Thoracic aorta (tissue), 2 donors: Measurements from ENCODE around the gene RGL1. TPM values are rescaled to one million over a fixed set of nuclear protein-coding genes. Genes with fewer than 3 reads are reported as not detected.

Experiments
- ATAC-seq: fragments of 150-250 bp; one replicate; pipeline ENCODE4 v1.8.0; 2017; ENCODE audit warnings: low read depth; ENCODE audit not compliant: insufficient number of reproducible peaks, low FRiP score
- DNase-seq: peaks from one replicate; pipeline ENCODE4 v3.0.0-alpha.2; 2020; ENCODE audit warnings: low spot score
- H3K27ac ChIP-seq, 2 donors: fragments of 200-600 bp; sonication (generic); 1 replicate in 1 of 2; 2 replicates in 1 of 2; pipeline ENCODE4 v1.5.1; 2016; ENCODE audit warnings: mild to moderate bottlenecking in 2 of 2, moderate library complexity in 2 of 2
- H3K27me3 ChIP-seq: fragments of 200-600 bp; sonication (generic); replicated peaks from 2 replicates; pipeline ENCODE4 v1.6.0; 2016; ENCODE audit warnings: mild to moderate bottlenecking; ENCODE audit not compliant: insufficient read depth
- H3K36me3 ChIP-seq: fragments of 200-600 bp; sonication (generic); one replicate; pipeline ENCODE4 v1.5.1; 2016
- H3K4me1 ChIP-seq, 2 donors: fragments of 200-600 bp; sonication (generic); 1 replicate in 1 of 2; 2 replicates in 1 of 2; pipeline versions ENCODE4 v1.5.1 to v1.6.0; 2016; ENCODE audit warnings: low read depth in 2 of 2, mild to moderate bottlenecking in 1 of 2; ENCODE audit not compliant: control insufficient read depth in 1 of 2
- H3K4me3 ChIP-seq: fragments of 200-600 bp; sonication (generic); 2 replicates; pipeline ENCODE4 v1.5.1; 2016; ENCODE audit warnings: mild to moderate bottlenecking
- H3K9me3 ChIP-seq: fragments of 200-600 bp; sonication (generic); 2 replicates; pipeline ENCODE4 v1.5.1; 2016
- CTCF ChIP-seq: fragments of 200-600 bp; sonication (generic); IDR thresholded peaks from one replicate; pipeline ENCODE4 v1.5.1; 2019; ENCODE audit warnings: antibody characterized with exemption
- total RNA-seq, 2 donors: library from RNA; depleted of rRNA; stranded (reverse); fragments of >200 nt; gene quantifications; one replicate each; pipeline versions ENCODE4 v1.1.0 to v1.2.3, GENCODE V29; 2016

RGL1 gene
- total RNA-seq, 2 donors from 2014 or later: 27.6 to 35.7 TPM

- no peaks in the 10 kb centered on the region for H3K27me3 ChIP-seq
- no peak for ATAC-seq
- no peak for DNase-seq
- H3K27ac ChIP-seq: no peak overlapping the region
- no peak for TF ChIP-seq CTCF
- no peaks in the 10 kb centered on the region for H3K9me3 ChIP-seq
- H3K4me1 ChIP-seq: peaks cover 0 to 13% of the 10 kb centered on the region in 2 donors
- H3K36me3 ChIP-seq: no peaks in the 10 kb centered on the region
- H3K4me3 ChIP-seq: no peak overlapping the region
Observed at GRCh38 chr1:183831311-183831710, 26.4 kb downstream of the RGL1 start.

- no peak for TF ChIP-seq CTCF
- Histone ChIP-seq H3K9me3 (no peaks in the 10 kb centered on the region), H3K36me3 (no peaks in the 10 kb centered on the region), H3K27ac (no peak overlapping the region), H3K27me3 (no peaks in the 10 kb centered on the region), H3K4me3 (no peak overlapping the region), H3K4me1 (peaks cover 0 to 5% of the 10 kb centered on the region in 2 donors)
- no peak for DNase-seq
- ATAC-seq: no peak
Observed at GRCh38 chr1:183832459-183832858, 27.5 kb downstream of the RGL1 start.

GRCh38 chr1:183834568-183834967 is 29.6 kb downstream of the RGL1 start:
- Histone ChIP-seq H3K9me3 (no peaks in the 10 kb centered on the region), H3K27me3 (no peaks in the 10 kb centered on the region), H3K36me3 (no peaks in the 10 kb centered on the region), H3K4me1 (no peaks in the 10 kb centered on the region), H3K4me3 (no peak overlapping the region), H3K27ac (no peak overlapping the region)
- no peak for ATAC-seq
- no peak for DNase-seq
- TF ChIP-seq CTCF: no peak

- Histone ChIP-seq H3K4me3 (no peak overlapping the region), H3K4me1 (no peaks in the 10 kb centered on the region), H3K27ac (no peak overlapping the region), H3K36me3 (no peaks in the 10 kb centered on the region), H3K27me3 (no peaks in the 10 kb centered on the region), H3K9me3 (no peaks in the 10 kb centered on the region)
- ATAC-seq (no peak), DNase-seq (no peak)
- TF ChIP-seq CTCF: no peak
Observed at GRCh38 chr1:183836598-183836997, 31.7 kb downstream of the RGL1 start.

- ATAC-seq (no peak), DNase-seq (no peak)
- no peaks in the 10 kb centered on the region for H3K36me3 ChIP-seq
- H3K27me3 ChIP-seq: no peaks in the 10 kb centered on the region
- no peaks in the 10 kb centered on the region for H3K9me3 ChIP-seq
- peaks cover 3 to 4% of the 10 kb centered on the region in 2 donors for H3K4me1 ChIP-seq
- H3K27ac ChIP-seq: no peak overlapping the region
- no peak for TF ChIP-seq CTCF
- no peak overlapping the region for H3K4me3 ChIP-seq
Observed at GRCh38 chr1:183837062-183837461, 32.1 kb downstream of the RGL1 start.
